Nephron (organoid): ENCODE measurements around the gene UTP11.

ENCODE experiments used
- H3K27ac Mint-ChIP-seq, 3 experiments: 2 replicates each; pipeline ENCODE4 v1.8.0; 2020; ENCODE audit warnings: mixed read lengths in 3 of 3, mild to moderate bottlenecking in 2 of 3, moderate library complexity in 1 of 3
- H3K27me3 Mint-ChIP-seq: 2 replicates; pipeline ENCODE4 v1.8.0; 2021; ENCODE audit warnings: low read depth, mild to moderate bottlenecking, moderate library complexity, mixed read lengths
- H3K36me3 Mint-ChIP-seq: 2 replicates; pipeline ENCODE4 v1.8.0; 2020; ENCODE audit warnings: low read depth, mixed read lengths
- H3K4me1 Mint-ChIP-seq: 2 replicates; pipeline ENCODE4 v1.8.0; 2020; ENCODE audit warnings: mixed read lengths
- H3K4me3 Mint-ChIP-seq, 3 experiments: 2 replicates each; pipeline ENCODE4 v1.8.0; 2020; ENCODE audit warnings: mild to moderate bottlenecking in 3 of 3, mixed read lengths in 3 of 3, moderate library complexity in 2 of 3
- H3K9me3 Mint-ChIP-seq: 2 replicates; pipeline ENCODE4 v1.8.0; 2020; ENCODE audit warnings: mixed read lengths
- TF ChIP-seq, protein P1 (sequence below), 3 experiments: fragments of 200-600 bp; sonication (generic); IDR thresholded peaks; one replicate each; pipeline ENCODE4 v1.5.0; 2021; ENCODE audit warnings: antibody characterized with exemption in 3 of 3; ENCODE audit not compliant: unreplicated experiment in 3 of 3

Gene UTP11

DNA sequence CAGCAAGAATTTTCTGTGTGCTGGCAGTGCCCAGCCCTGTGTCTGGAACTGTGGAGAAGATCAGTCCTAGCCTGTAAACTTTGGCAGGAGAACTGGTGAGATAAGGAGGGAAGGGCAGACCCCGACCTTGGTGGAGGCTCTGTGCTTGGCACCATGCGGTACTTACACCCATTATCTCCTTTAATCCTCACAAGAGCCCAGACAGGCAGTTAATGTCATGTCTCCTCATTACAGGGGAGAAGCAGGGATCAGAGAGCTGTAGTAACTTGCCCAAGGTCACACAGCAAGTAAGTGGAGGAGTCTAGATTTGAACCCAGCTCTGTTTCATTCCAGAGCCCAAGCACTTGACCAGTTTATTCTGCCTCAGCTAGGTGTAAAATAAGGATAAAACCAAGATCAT, 48.0 kb downstream of the UTP11 start:
- H3K4me3 Mint-ChIP-seq, result no peak overlapping the region
- TF ChIP-seq, protein P1, sequence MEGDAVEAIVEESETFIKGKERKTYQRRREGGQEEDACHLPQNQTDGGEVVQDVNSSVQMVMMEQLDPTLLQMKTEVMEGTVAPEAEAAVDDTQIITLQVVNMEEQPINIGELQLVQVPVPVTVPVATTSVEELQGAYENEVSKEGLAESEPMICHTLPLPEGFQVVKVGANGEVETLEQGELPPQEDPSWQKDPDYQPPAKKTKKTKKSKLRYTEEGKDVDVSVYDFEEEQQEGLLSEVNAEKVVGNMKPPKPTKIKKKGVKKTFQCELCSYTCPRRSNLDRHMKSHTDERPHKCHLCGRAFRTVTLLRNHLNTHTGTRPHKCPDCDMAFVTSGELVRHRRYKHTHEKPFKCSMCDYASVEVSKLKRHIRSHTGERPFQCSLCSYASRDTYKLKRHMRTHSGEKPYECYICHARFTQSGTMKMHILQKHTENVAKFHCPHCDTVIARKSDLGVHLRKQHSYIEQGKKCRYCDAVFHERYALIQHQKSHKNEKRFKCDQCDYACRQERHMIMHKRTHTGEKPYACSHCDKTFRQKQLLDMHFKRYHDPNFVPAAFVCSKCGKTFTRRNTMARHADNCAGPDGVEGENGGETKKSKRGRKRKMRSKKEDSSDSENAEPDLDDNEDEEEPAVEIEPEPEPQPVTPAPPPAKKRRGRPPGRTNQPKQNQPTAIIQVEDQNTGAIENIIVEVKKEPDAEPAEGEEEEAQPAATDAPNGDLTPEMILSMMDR (IDR thresholded peaks at IDR 0.05; ENCODE audit: unreplicated experiment in 3 of 3), result no peak
- H3K27me3 Mint-ChIP-seq, result peaks cover 61% of the 10 kb centered on the region
- no peaks in the 10 kb centered on the region for H3K36me3 Mint-ChIP-seq
- peaks cover 10% of the 10 kb centered on the region for H3K4me1 Mint-ChIP-seq
- H3K9me3 Mint-ChIP-seq, result no peaks in the 10 kb centered on the region
- H3K27ac Mint-ChIP-seq, result no peak overlapping the region

- Mint-ChIP-seq H3K4me3 (no peak overlapping the region), H3K4me1 (peaks cover 10% of the 10 kb centered on the region), H3K9me3 (no peaks in the 10 kb centered on the region), H3K36me3 (no peaks in the 10 kb centered on the region), H3K27me3 (peaks cover 55% of the 10 kb centered on the region), H3K27ac (no peak overlapping the region)
- TF ChIP-seq, protein P1 (IDR thresholded peaks at IDR 0.05; ENCODE audit: unreplicated experiment in 3 of 3), result no peak
These were observed 48.8 kb downstream of the UTP11 start for GRCh38 chr1:38061290-38061689.

GRCh38 chr1:38061883-38062328, 49.4 kb downstream of the UTP11 start:
- Mint-ChIP-seq H3K4me1 (peaks cover 10% of the 10 kb centered on the region), H3K27ac (no peak overlapping the region), H3K27me3 (peaks cover 53% of the 10 kb centered on the region), H3K9me3 (no peaks in the 10 kb centered on the region), H3K4me3 (no peak overlapping the region), H3K36me3 (no peaks in the 10 kb centered on the region)
- TF ChIP-seq, protein P1 (IDR thresholded peaks at IDR 0.05; ENCODE audit: unreplicated experiment in 3 of 3), result no peak

- Mint-ChIP-seq H3K4me1 (peaks cover 10% of the 10 kb centered on the region), H3K9me3 (no peaks in the 10 kb centered on the region), H3K36me3 (no peaks in the 10 kb centered on the region), H3K27ac (no peak overlapping the region), H3K27me3 (peaks cover 54% of the 10 kb centered on the region), H3K4me3 (no peak overlapping the region)
- TF ChIP-seq, protein P1 (IDR thresholded peaks at IDR 0.05; ENCODE audit: unreplicated experiment in 3 of 3), result no peak
These were observed 50.1 kb downstream of the UTP11 start for GRCh38 chr1:38062361-38063288.

DNA sequence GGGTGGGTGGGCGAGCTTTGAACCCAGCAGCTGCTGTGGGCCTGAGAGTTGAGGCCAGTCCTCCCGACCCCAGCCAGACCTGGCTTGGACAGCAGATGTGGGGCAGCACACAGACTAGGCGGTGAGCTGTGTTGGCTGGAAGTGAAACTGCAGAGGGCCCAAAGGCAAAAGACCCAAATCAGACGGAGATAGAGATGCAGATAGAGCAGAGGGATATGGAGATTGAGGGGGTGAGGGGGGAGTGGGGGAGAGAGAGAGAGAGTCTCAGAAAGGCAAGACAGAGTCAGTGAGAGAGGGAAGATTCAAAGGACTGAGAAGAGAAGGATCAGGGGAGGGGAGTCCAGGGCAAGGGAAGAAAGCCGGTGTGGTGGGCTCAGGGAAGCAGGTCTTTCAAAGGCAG, 51.1 kb downstream of the UTP11 start:
- H3K9me3 Mint-ChIP-seq, result no peaks in the 10 kb centered on the region
- peaks cover 10% of the 10 kb centered on the region for H3K4me1 Mint-ChIP-seq
- H3K27me3 Mint-ChIP-seq, result peaks cover 61% of the 10 kb centered on the region
- no peaks in the 10 kb centered on the region for H3K36me3 Mint-ChIP-seq
- H3K27ac Mint-ChIP-seq, result no peak overlapping the region
- TF ChIP-seq, protein P1 (IDR thresholded peaks at IDR 0.05; ENCODE audit: unreplicated experiment in 3 of 3), result no peak
- no peak overlapping the region for H3K4me3 Mint-ChIP-seq
